H1 (cell line): Measurements from ENCODE around the gene TLE2. TPM values are rescaled to one million over a fixed set of nuclear protein-coding genes. Genes with fewer than 3 reads are reported as not detected.
A peak's percentile ranks its signal among the peaks of the same experiment; 100 is the strongest.

Experiments
- CTCF ChIA-PET: fragments of 300-600 bp; sonication (Branson Sonifier 250); formaldehyde crosslinking; loops from one replicate; lab custom pipeline; 2021; ENCODE audit not compliant: partially characterized antibody; lab: Charles Lee
- POLR2A ChIA-PET: fragments of 300-600 bp; sonication (Branson Sonifier 250); formaldehyde crosslinking; loops from one replicate; lab custom pipeline; 2021; ENCODE audit warnings: inconsistent platforms; ENCODE audit not compliant: partially characterized antibody; lab: Charles Lee
- DNase-seq, 2 experiments: peaks; one replicate each; pipeline versions ENCODE4 v3.0.0 to v3.0.0-alpha.2; 2010 to 2022; ENCODE audit warnings: low spot score in 2 of 2, low read depth in 1 of 2, mixed read lengths in 1 of 2
- FAIRE-seq: peaks from 2 replicates; lab custom pipeline; 2011; peaks lifted over from hg19 to GRCh38; lab: Jason Lieb, UNC
- H2AFZ ChIP-seq: 2 replicates; pipeline ENCODE4 v1.8.1; 2012; ENCODE audit warnings: low read length, inconsistent platforms
- H2AK5ac ChIP-seq: 2 replicates; pipeline ENCODE4 v1.6.1; 2013; ENCODE audit warnings: low read depth, low read length
- H2BK120ac ChIP-seq: replicated peaks from 2 replicates; pipeline ENCODE3; 2013; ENCODE audit warnings: low read depth, low read length, inconsistent platforms
- H2BK12ac ChIP-seq: 2 replicates; pipeline ENCODE4 v1.6.1; 2013; ENCODE audit warnings: low read depth, low read length
- H2BK15ac ChIP-seq: 2 replicates; pipeline ENCODE4 v1.6.1; 2013; ENCODE audit warnings: low read length
- H2BK20ac ChIP-seq: 2 replicates; pipeline ENCODE4 v1.6.1; 2013; ENCODE audit warnings: low read length
- H2BK5ac ChIP-seq: 2 replicates; pipeline ENCODE4 v1.6.1; 2013; ENCODE audit warnings: low read depth, low read length
- H3K14ac ChIP-seq: 2 replicates; pipeline ENCODE4 v1.6.1; 2013; ENCODE audit warnings: inconsistent platforms; ENCODE audit not compliant: insufficient read length
- H3K18ac ChIP-seq: 2 replicates; pipeline ENCODE4 v1.6.1; 2013; ENCODE audit warnings: low read length; ENCODE audit errors: extremely low read depth
- H3K23ac ChIP-seq: 2 replicates; pipeline ENCODE4 v1.6.1; 2013; ENCODE audit warnings: inconsistent platforms; ENCODE audit not compliant: insufficient read length
- H3K23me2 ChIP-seq: 2 replicates; pipeline ENCODE4 v1.6.1; 2013; ENCODE audit warnings: low read depth, low read length
- H3K27ac ChIP-seq: 2 replicates; pipeline ENCODE4 v1.6.1; 2011; ENCODE audit warnings: low read depth, low read length, inconsistent platforms
- H3K27me3 ChIP-seq, 4 experiments: replicated peaks in 1 of 4; 1 replicate in 1 of 4; 2 replicates in 3 of 4; pipeline versions ENCODE4 v1.6.1 to v1.8.1; 2011 to 2013; ENCODE audit warnings: low read length in 3 of 4, mild to moderate bottlenecking in 3 of 4, inconsistent platforms in 2 of 4, mixed read lengths in 2 of 4, moderate library complexity in 1 of 4; ENCODE audit not compliant: control insufficient read depth in 3 of 4, insufficient read depth in 3 of 4; ENCODE audit errors: extremely low read depth in 1 of 4
- H3K36me3 ChIP-seq, 4 experiments: 2 replicates each; pipeline versions ENCODE4 v1.6.1 to v1.8.1; 2011 to 2013; ENCODE audit warnings: mild to moderate bottlenecking in 4 of 4, low read length in 3 of 4, moderate library complexity in 2 of 4, control low read depth in 1 of 4, inconsistent platforms in 1 of 4; ENCODE audit not compliant: insufficient read depth in 4 of 4, control insufficient read depth in 2 of 4
- H3K4ac ChIP-seq: replicated peaks from 2 replicates; pipeline ENCODE3; 2013; ENCODE audit warnings: low read length, low read depth, mixed read lengths, inconsistent platforms; ENCODE audit not compliant: insufficient read length
- H3K4me1 ChIP-seq, 4 experiments: replicated peaks in 1 of 4; 1 replicate in 1 of 4; 2 replicates in 3 of 4; pipeline versions ENCODE4 v1.6.1 to v1.8.1; 2011 to 2013; ENCODE audit warnings: low read length in 3 of 4, inconsistent platforms in 2 of 4, mixed read lengths in 1 of 4; ENCODE audit not compliant: insufficient read depth in 4 of 4, control insufficient read depth in 3 of 4
- H3K4me2 ChIP-seq, 2 experiments: 2 replicates each; pipeline versions ENCODE4 v1.6.1 to v1.8.1; 2011 to 2013; ENCODE audit warnings: low read depth in 2 of 2, low read length in 2 of 2, control low read depth in 1 of 2, inconsistent platforms in 1 of 2, mild to moderate bottlenecking in 1 of 2; ENCODE audit not compliant: insufficient read depth in 1 of 2
- H3K4me3 ChIP-seq, 4 experiments: fragments of 200-600, 300-600 bp in 1 of 4; sonication (generic), shearing (Covaris generic), sonication (Bioruptor Twin) in 1 of 4; 2 replicates each; pipeline versions ENCODE4 v1.5.1 to v1.8.1; 2011 to 2016; ENCODE audit warnings: low read length in 4 of 4, low read depth in 3 of 4, control low read depth in 2 of 4, inconsistent platforms in 2 of 4, mild to moderate bottlenecking in 2 of 4, mixed read lengths in 1 of 4, moderate library complexity in 1 of 4; ENCODE audit not compliant: insufficient read depth in 2 of 4; ENCODE audit errors: extremely low read depth in 1 of 4
- H3K56ac ChIP-seq: replicated peaks from 2 replicates; pipeline ENCODE3; 2013; ENCODE audit warnings: low read depth, mild to moderate bottlenecking, mixed read lengths, low read length, inconsistent platforms; ENCODE audit not compliant: insufficient read length
- H3K79me1 ChIP-seq: 2 replicates; pipeline ENCODE4 v1.6.1; 2013; ENCODE audit warnings: low read depth, low read length, control low read depth
- H3K79me2 ChIP-seq, 2 experiments: 2 replicates each; pipeline versions ENCODE4 v1.6.1 to v1.8.1; 2012 to 2013; ENCODE audit warnings: low read length in 2 of 2, mild to moderate bottlenecking in 2 of 2, inconsistent platforms in 1 of 2; ENCODE audit not compliant: insufficient read depth in 2 of 2, control insufficient read depth in 1 of 2
- H3K9ac ChIP-seq, 4 experiments: replicated peaks in 1 of 4; 1 replicate in 1 of 4; 2 replicates in 3 of 4; pipeline versions ENCODE4 v1.6.1 to v1.8.1; 2011 to 2013; ENCODE audit warnings: low read depth in 3 of 4, low read length in 3 of 4, control low read depth in 2 of 4, mild to moderate bottlenecking in 2 of 4, moderate library complexity in 2 of 4, inconsistent platforms in 1 of 4; ENCODE audit errors: extremely low read depth in 1 of 4
- H3K9me3 ChIP-seq, 2 experiments: 2 replicates each; pipeline versions ENCODE4 v1.6.1 to v1.8.1; 2012 to 2013; ENCODE audit warnings: mild to moderate bottlenecking in 2 of 2, moderate library complexity in 2 of 2, control low read depth in 1 of 2, inconsistent platforms in 1 of 2, low read depth in 1 of 2, low read length in 1 of 2, mixed read lengths in 1 of 2; ENCODE audit not compliant: insufficient read depth in 2 of 2
- H4K20me1 ChIP-seq, 2 experiments: replicated peaks in 1 of 2; 2 replicates each; pipeline versions ENCODE3 to v1.8.1; 2011 to 2013; ENCODE audit warnings: inconsistent platforms in 2 of 2, low read length in 2 of 2, mild to moderate bottlenecking in 1 of 2; ENCODE audit not compliant: insufficient read depth in 2 of 2, control insufficient read depth in 1 of 2
- H4K5ac ChIP-seq: 2 replicates; pipeline ENCODE4 v1.6.1; 2013; ENCODE audit warnings: low read length, low read depth, mixed read lengths, inconsistent platforms; ENCODE audit not compliant: insufficient read length
- H4K8ac ChIP-seq: 2 replicates; pipeline ENCODE4 v1.8.0; 2013; ENCODE audit warnings: mild to moderate bottlenecking, moderate library complexity, low read length, inconsistent platforms; ENCODE audit not compliant: insufficient read depth; ENCODE audit errors: extremely low read depth
- H4K91ac ChIP-seq: replicated peaks from 2 replicates; pipeline ENCODE3; 2013; ENCODE audit warnings: low read length, mixed read lengths, inconsistent platforms; ENCODE audit not compliant: insufficient read length
- CBX5 ChIP-seq: fragments of 300-800, 300-1000 bp; sonication (generic); IDR thresholded peaks from 2 replicates; pipeline ENCODE4 v1.7.1; 2016; ENCODE audit warnings: antibody characterized with exemption, low read length, low read depth
- CHD1 ChIP-seq: IDR thresholded peaks from 2 replicates; pipeline ENCODE4 v1.6.1; 2012; ENCODE audit warnings: low read depth, low read length, improper control_type of control experiment
- EP300 ChIP-seq, 2 experiments: IDR thresholded peaks; 1 replicate in 1 of 2; 2 replicates in 1 of 2; pipeline ENCODE4 v1.6.1; 2011 to 2012; ENCODE audit warnings: low read depth in 2 of 2, low read length in 2 of 2, mild to moderate bottlenecking in 2 of 2, borderline replicate concordance in 1 of 2, inconsistent platforms in 1 of 2, moderate library complexity in 1 of 2
- GTF2F1 ChIP-seq: IDR thresholded peaks from 2 replicates; pipeline ENCODE4 v1.6.1; 2012; ENCODE audit warnings: low read depth, low read length, improper control_type of control experiment, borderline replicate concordance
- JUN ChIP-seq: IDR thresholded peaks from 2 replicates; pipeline ENCODE4 v1.6.1; 2011; ENCODE audit warnings: low read depth, mild to moderate bottlenecking, improper control_type of control experiment, low read length
- MAFK ChIP-seq: IDR thresholded peaks from 2 replicates; pipeline ENCODE4 v1.6.1; 2012; ENCODE audit warnings: low read depth, mild to moderate bottlenecking, improper control_type of control experiment, low read length
- NANOG ChIP-seq: IDR thresholded peaks from 2 replicates; pipeline ENCODE4 v1.6.1; 2011; ENCODE audit warnings: low read length, low read depth, mild to moderate bottlenecking, inconsistent platforms; ENCODE audit not compliant: insufficient read depth, poor library complexity, severe bottlenecking
- POLR2AphosphoS5 ChIP-seq: IDR thresholded peaks from 2 replicates; pipeline ENCODE4 v1.6.1; 2011; ENCODE audit warnings: low read depth, low read length
- RNF2 ChIP-seq: fragments of 200-900, 300-1000 bp; sonication (generic); IDR thresholded peaks from 2 replicates; pipeline ENCODE4 v1.7.1; 2016; ENCODE audit warnings: borderline replicate concordance, low read depth, mild to moderate bottlenecking, antibody characterized with exemption, low read length; ENCODE audit not compliant: poor library complexity, severe bottlenecking; ENCODE audit errors: missing control alignments
- WGBS, 2 experiments: shearing (Covaris generic) in 1 of 2; methylation state at CpG; one replicate each; pipeline versions ENCODE4 v1.1.6 to v1.1.7; 2013 to 2015; ENCODE audit warnings: low lambda C conversion rate in 2 of 2, mixed read lengths in 2 of 2, inconsistent platforms in 1 of 2, low coverage in 1 of 2, missing lambda C conversion rate in 1 of 2; ENCODE audit not compliant: insufficient replicate concordance in 2 of 2, insufficient coverage in 1 of 2, insufficient read length in 1 of 2; ENCODE audit errors: extremely low coverage in 1 of 2, missing lambda C conversion rate in 1 of 2; 5-methylcytosine and 5-hydroxymethylcytosine counted together
- polyA plus RNA-seq, 7 experiments: library from polyadenylated mRNA; depleted of rRNA in 3 of 7; stranded (reverse) in 5 of 7; unstranded in 2 of 7; fragments of >200 nt in 5 of 7; fragments of 200-250 nt in 2 of 7; gene quantifications; 1 replicate in 5 of 7; 2 replicates in 1 of 7; 4 replicates in 1 of 7; pipeline versions ENCODE4 v1.2.1 to v1.2.3, GENCODE V29; 2011 to 2013; ENCODE audit warnings: missing spikeins in 2 of 7, mixed read lengths in 2 of 7
- total RNA-seq: library from RNA; stranded (reverse); fragmentation: NEBNext Ultra II Directional; extraction: Animal tissue kit (Norgen Biotek cat#: 25700); gene quantifications from 2 replicates; pipeline ENCODE4 v1.2.1, GENCODE V29; 2021
- TF ChIP-seq, protein P1 (sequence below): IDR thresholded peaks from 2 replicates; pipeline ENCODE4 v1.6.1; 2012; ENCODE audit warnings: inconsistent platforms

TLE2 gene
- total and polyA plus RNA-seq, 2 of the 8 experiments (the other 6 are each of a cell fraction or from before 2014, with no cell fraction given), result 8.0 to 11.5 TPM

DNA sequence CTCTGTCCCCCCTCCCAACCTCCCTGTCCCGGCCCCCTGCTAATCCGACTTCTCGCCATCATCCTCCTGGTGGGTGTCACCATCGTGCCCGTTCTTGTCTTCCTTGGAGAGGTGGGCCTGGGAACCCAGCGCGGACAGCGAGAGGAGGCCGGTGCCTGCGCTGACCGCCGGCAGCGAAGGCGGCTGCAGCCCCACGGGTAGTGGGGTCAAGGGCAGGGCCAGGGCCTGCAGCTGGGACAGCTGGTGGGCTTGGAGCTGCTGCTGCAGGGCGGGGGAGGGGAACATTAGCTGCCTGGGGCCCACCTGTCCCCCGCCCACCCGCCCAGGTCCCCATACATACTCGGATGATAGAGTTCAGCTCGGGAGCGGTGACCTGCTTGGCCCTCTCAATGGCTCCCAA, 24.7 kb upstream of the TLE2 start:
- no peak overlapping the region for H4K5ac ChIP-seq
- no peak for FAIRE-seq
- H3K14ac ChIP-seq, result no peak overlapping the region
- H3K27ac ChIP-seq, result no peak overlapping the region
- peaks cover 2% of the 10 kb centered on the region; the same call in 1 of the 2 replicates for H3K79me1 ChIP-seq
- no peak overlapping the region for H3K4ac ChIP-seq
- H4K20me1 ChIP-seq, result peaks cover 5 to 14% of the 10 kb centered on the region in 2 experiments
- no peak overlapping the region for H2AK5ac ChIP-seq
- H3K4me3 ChIP-seq, result no peak overlapping the region
- H3K79me2 ChIP-seq, result no peaks in the 10 kb centered on the region
- H3K18ac ChIP-seq, result no peak overlapping the region
- H3K23ac ChIP-seq, result no peak overlapping the region
- no peak overlapping the region for H3K9ac ChIP-seq
- peak in 1 of 2 experiments; percentile 50 for DNase-seq
- no peak overlapping the region for H2BK5ac ChIP-seq
- POLR2A ChIA-PET, result interaction anchor here (1.0 to 4.7 kb wide), 8 partner anchors 8 to 77 kb away, joined by 3 to 25 read pairs (median 4); no protein-coding TSS in a partner anchor
- H2BK15ac ChIP-seq, result no peak overlapping the region
- no peak overlapping the region for H4K91ac ChIP-seq
- no peaks in the 10 kb centered on the region for H3K23me2 ChIP-seq
- no peak overlapping the region for H3K4me2 ChIP-seq
- no peaks in the 10 kb centered on the region for H3K9me3 ChIP-seq
- no peak overlapping the region for H2BK12ac ChIP-seq
- CTCF ChIA-PET, result interaction anchor here (0.5 to 4.7 kb wide), 9 partner anchors 13 to 102 kb away, joined by 3 to 36 read pairs (median 10); no protein-coding TSS in a partner anchor
- H3K4me1 ChIP-seq, result peaks cover 3 to 36% (median 27%) of the 10 kb centered on the region in 4 experiments
- no peak overlapping the region for H2BK20ac ChIP-seq
- H3K27me3 ChIP-seq, result no peaks in the 10 kb centered on the region; a peak in 2 of 7 replicates
- WGBS, 2 experiments, result 72% methylated on average over 19 of the region's 21 CpGs; no CpG with 5 or more reads in 1 of the 2 experiments
- no peak overlapping the region for H2BK120ac ChIP-seq
- no peak overlapping the region for H2AFZ ChIP-seq
- H4K8ac ChIP-seq, result no peak overlapping the region
- no peak overlapping the region for H3K56ac ChIP-seq
- H3K36me3 ChIP-seq, result peaks cover 0 to 24% (median 3%) of the 10 kb centered on the region in 4 experiments; a peak in 5 of 8 replicates
- TF ChIP-seq RNF2 (no peak), JUN (no peak), CHD1 (no peak), MAFK (no peak), NANOG (no peak), EP300 (IDR thresholded peaks at IDR 0.05; ENCODE audit: borderline replicate concordance in 1 of 2, low read depth in 2 of 2, low read length in 2 of 2) (no peak), GTF2F1 (no peak), CBX5 (no peak), POLR2AphosphoS5 (no peak)
- TF ChIP-seq, protein P1, sequence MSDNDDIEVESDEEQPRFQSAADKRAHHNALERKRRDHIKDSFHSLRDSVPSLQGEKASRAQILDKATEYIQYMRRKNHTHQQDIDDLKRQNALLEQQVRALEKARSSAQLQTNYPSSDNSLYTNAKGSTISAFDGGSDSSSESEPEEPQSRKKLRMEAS, result no peak
